ENCODE data around the gene MFN2. TPM values are rescaled to one million over a fixed set of nuclear protein-coding genes. Genes with fewer than 3 reads are reported as not detected.

The MFN2 gene
- polyA plus RNA-seq, 1 of the 3 experiments (the other 2 are of a cell fraction) = 43.2 TPM

DNA sequence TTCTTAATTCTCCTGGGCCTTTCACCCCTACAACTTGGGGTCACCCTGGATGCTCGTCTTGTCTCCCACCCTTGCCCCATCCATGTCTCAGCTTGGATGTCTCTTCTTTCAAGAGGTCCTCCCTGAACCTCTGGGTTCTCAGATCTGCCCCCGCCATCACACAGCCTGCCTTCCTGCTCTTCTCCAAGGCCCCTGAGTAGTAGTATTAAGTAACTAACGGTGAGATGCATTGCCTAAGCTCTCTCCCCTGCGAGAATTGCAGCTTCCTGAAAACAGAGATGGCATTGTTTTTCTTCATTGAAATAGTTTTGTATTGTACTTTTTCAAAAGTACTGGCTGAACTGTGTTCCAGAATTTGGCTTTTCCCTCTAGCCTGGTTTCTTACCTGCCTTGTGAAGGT is 55.1 kb downstream of the MFN2 start:
- POLR2A ChIA-PET = no interaction called here
- CTCF ChIA-PET = no interaction called here
- Histone ChIP-seq H3K9me3 (no peaks in the 10 kb centered on the region), H4K20me1 (ENCODE audit: insufficient read depth) (no peaks in the 10 kb centered on the region), H3K36me3 (replicated peaks in 1 of 2; ENCODE audit: control insufficient read depth in 1 of 2, insufficient read depth in 2 of 2, low read length in 1 of 2) (peaks cover 0 to under 1% of the 10 kb centered on the region in 2 experiments), H3K9me2 (no peaks in the 10 kb centered on the region), H3K4me3 (ENCODE audit: low read depth in 2 of 2, low read length in 1 of 2) (no peak overlapping the region), H2AFZ (ENCODE audit: low read depth) (no peak overlapping the region), H3K27ac (ENCODE audit: low read depth in 2 of 2, low read length in 1 of 2) (no peak overlapping the region), H3K9ac (no peak overlapping the region), H3K4me2 (no peak overlapping the region), H3F3A (replicated peaks; ENCODE audit: insufficient read depth) (peaks cover 3% of the 10 kb centered on the region), H3K4me1 (ENCODE audit: control insufficient read depth in 1 of 2, insufficient read depth in 2 of 2, low read depth in 1 of 2, low read length in 1 of 2) (peaks cover 0 to 3% of the 10 kb centered on the region in 2 experiments; a peak in 2 of 4 replicates), H3K27me3 (ENCODE audit: insufficient read depth) (no peaks in the 10 kb centered on the region), H3K79me2 (ENCODE audit: insufficient read depth) (no peaks in the 10 kb centered on the region)
- TF ChIP-seq MEF2A (IDR thresholded peaks at IDR 0.05; ENCODE audit: borderline replicate concordance, low read depth) (no peak), SMC3 (IDR thresholded peaks at IDR 0.05; ENCODE audit: low read depth, low read length) (no peak), SIN3A (IDR thresholded peaks at IDR 0.05; ENCODE audit: borderline replicate concordance, low read depth, low read length) (no peak), YY1 (IDR thresholded peaks at IDR 0.05; ENCODE audit: low read depth) (no peak), JUND (IDR thresholded peaks at IDR 0.05) (no peak), TEAD4 (IDR thresholded peaks at IDR 0.05; ENCODE audit: borderline replicate concordance, insufficient read depth) (no peak), TAF1 (IDR thresholded peaks at IDR 0.05; ENCODE audit: borderline replicate concordance, low read depth, low read length) (no peak), RFX5 (IDR thresholded peaks at IDR 0.05; ENCODE audit: low read length) (no peak), CHD2 (IDR thresholded peaks at IDR 0.05; ENCODE audit: low read length, partially characterized antibody) (no peak), RAD21 (IDR thresholded peaks at IDR 0.05; ENCODE audit: low read length) (no peak), EZH2phosphoT487 (IDR thresholded peaks at IDR 0.05; ENCODE audit: borderline replicate concordance, low read depth) (no peak), GATA2 (CRISPR knock-in tag; IDR thresholded peaks at IDR 0.05) (no peak), RCOR1 (IDR thresholded peaks at IDR 0.05; ENCODE audit: low read length) (no peak), ZBTB33 (IDR thresholded peaks at IDR 0.05; ENCODE audit: borderline replicate concordance, low read depth) (no peak), POLR2AphosphoS5 (IDR thresholded peaks at IDR 0.05; ENCODE audit: low read depth, low read length) (no peak)
- TF ChIP-seq, protein P1, sequence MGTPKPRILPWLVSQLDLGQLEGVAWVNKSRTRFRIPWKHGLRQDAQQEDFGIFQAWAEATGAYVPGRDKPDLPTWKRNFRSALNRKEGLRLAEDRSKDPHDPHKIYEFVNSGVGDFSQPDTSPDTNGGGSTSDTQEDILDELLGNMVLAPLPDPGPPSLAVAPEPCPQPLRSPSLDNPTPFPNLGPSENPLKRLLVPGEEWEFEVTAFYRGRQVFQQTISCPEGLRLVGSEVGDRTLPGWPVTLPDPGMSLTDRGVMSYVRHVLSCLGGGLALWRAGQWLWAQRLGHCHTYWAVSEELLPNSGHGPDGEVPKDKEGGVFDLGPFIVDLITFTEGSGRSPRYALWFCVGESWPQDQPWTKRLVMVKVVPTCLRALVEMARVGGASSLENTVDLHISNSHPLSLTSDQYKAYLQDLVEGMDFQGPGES (IDR thresholded peaks at IDR 0.05; ENCODE audit: low read depth, low read length) = no peak
- DNase-seq = no peak
- 92% methylated on average over 4 of the region's 4 CpGs for WGBS (ENCODE audit: low lambda C conversion rate)

Data from SK-N-SH (cell line).